GM19351 (cell line): ENCODE data around the gene CHST5.
A peak's percentile ranks its signal among the peaks of the same experiment; 100 is the strongest.
"Not testable (repeated sequence)": the region's sequence is repeated elsewhere in the genome, so short reads cannot be mapped to it uniquely, and the experiment has no call there.

Experiments
- ATAC-seq: cut with Tn5 transposase; IDR thresholded peaks from one replicate; pipeline ENCODE4 v1.9.1; 2021; ENCODE audit warnings: mild to moderate bottlenecking, moderate library complexity; ENCODE audit not compliant: unreplicated experiment

Gene CHST5

GRCh38 chr16:75514296-75514695, 21.6 kb downstream of the CHST5 start:
- ATAC-seq, result no peak

GRCh38 chr16:75506574-75506973, 29.3 kb downstream of the CHST5 start:
- ATAC-seq, result no peak

GRCh38 chr16:75506107-75506506, 29.8 kb downstream of the CHST5 start:
- no peak for ATAC-seq

- ATAC-seq, result no peak
Observed at GRCh38 chr16:75503801-75504200, 32.1 kb downstream of the CHST5 start.

GRCh38 chr16:75502916-75503605, 32.8 kb downstream of the CHST5 start:
- ATAC-seq, result no peak

- not testable (repeated sequence) for ATAC-seq
Observed at GRCh38 chr16:75501820-75502219, 34.1 kb downstream of the CHST5 start.

- ATAC-seq, result no peak
Observed at GRCh38 chr16:75501359-75501758, 34.5 kb downstream of the CHST5 start.

- ATAC-seq, result not testable (repeated sequence)
Observed at GRCh38 chr16:75498605-75499322, 37.1 kb downstream of the CHST5 start.

GRCh38 chr16:75497558-75497957, 38.4 kb downstream of the CHST5 start:
- no peak for ATAC-seq

GRCh38 chr16:75495076-75495674, 40.7 kb downstream of the CHST5 start, which contains the start of gene CHST6:
TSS of gene CHST6 (minus strand) at chr16:75495441. CDS start at chr16:75479828, 15,613 bp downstream.
- ATAC-seq, result peak; percentile 78

GRCh38 chr16:75494661-75495075, 41.2 kb downstream of the CHST5 start:
- ATAC-seq, result peak; percentile 6

GRCh38 chr16:75494184-75494583, 41.7 kb downstream of the CHST5 start:
- no peak for ATAC-seq

- ATAC-seq, result no peak
Observed at GRCh38 chr16:75491876-75492275, 44.0 kb downstream of the CHST5 start.

- no peak for ATAC-seq
Observed at GRCh38 chr16:75488322-75488721, 47.6 kb downstream of the CHST5 start.

- ATAC-seq, result peak; percentile 59
Observed at GRCh38 chr16:75486676-75487313, 49.1 kb downstream of the CHST5 start.

GRCh38 chr16:75486014-75486675, 49.8 kb downstream of the CHST5 start:
- ATAC-seq, result no peak

GRCh38 chr16:75485230-75486013, 50.5 kb downstream of the CHST5 start:
- ATAC-seq, result peak; percentile 50

- ATAC-seq, result no peak
Observed at GRCh38 chr16:75483222-75483621, 52.7 kb downstream of the CHST5 start.

- ATAC-seq, result no peak
Observed at GRCh38 chr16:75482434-75483205, 53.3 kb downstream of the CHST5 start.
